ENCODE results near the gene XCL1.

Gene XCL1

DNA sequence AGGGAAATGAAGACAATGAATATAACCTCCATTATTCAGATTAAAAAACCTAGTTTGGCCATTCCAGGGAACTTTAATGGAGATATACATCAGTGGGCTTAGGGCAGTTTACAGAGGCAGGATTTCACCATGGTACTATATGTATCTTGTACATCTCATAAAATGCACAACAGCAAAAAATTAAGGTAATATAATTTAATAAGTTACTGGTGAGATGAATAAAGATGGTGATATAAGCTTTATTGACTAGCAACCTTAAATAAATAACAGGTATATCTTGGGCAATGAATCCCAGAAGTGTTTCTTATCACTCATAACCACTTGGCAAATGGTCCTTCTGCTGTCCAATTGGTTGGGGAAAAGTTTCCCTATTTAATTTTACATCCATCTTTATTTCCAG is 29.0 kb downstream of the XCL1 start:
- DNase-seq (ENCODE audit: low read depth in 2 of 2) = no peak

DNA sequence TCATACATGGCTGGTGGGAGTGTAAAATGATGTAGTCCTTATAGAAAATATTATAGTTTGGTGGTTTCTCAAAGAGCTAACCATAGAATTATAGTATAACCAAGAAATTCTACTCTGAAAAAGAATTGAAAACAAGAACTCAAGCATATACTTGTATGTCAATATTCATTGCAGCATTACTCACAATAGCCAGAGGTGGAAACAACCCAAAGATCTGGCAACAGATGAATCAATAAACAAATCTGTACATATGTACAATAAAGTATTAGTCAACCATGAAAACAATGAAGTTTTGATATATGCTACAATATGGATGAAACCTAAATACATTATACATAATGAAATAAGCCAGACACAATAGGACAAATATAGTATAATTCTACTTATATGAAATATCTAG is 29.7 kb downstream of the XCL1 start:
- DNase-seq (ENCODE audit: low read depth in 2 of 2) = no peak

DNA sequence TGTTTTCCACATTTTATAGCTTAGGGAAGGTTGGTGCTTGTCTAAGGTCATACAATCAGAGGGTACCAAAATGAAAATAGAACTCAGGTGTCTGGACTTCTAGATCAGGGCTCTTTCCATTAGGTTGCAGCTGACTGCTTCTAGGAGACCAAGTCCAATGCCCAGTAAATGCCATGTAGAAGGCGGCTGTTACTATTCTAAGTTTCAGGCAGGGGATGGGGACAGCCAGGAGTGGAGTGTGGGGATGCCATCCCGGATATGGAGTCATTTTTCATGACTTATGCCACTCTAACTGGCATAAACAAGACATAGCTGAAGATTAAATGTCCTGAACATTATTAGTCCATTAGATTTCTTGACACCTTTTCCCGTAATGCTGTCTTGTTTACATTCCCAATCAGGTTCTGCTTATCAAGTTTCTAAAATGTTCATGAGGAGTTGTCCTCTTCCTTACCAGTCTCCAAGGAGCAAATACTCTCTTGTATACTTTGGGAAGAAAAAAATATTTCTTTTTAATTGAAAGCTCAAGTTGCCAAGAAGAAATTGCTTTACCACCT is 31.5 kb downstream of the XCL1 start:
- DNase-seq (ENCODE audit: low read depth in 2 of 2) = no peak

DNA sequence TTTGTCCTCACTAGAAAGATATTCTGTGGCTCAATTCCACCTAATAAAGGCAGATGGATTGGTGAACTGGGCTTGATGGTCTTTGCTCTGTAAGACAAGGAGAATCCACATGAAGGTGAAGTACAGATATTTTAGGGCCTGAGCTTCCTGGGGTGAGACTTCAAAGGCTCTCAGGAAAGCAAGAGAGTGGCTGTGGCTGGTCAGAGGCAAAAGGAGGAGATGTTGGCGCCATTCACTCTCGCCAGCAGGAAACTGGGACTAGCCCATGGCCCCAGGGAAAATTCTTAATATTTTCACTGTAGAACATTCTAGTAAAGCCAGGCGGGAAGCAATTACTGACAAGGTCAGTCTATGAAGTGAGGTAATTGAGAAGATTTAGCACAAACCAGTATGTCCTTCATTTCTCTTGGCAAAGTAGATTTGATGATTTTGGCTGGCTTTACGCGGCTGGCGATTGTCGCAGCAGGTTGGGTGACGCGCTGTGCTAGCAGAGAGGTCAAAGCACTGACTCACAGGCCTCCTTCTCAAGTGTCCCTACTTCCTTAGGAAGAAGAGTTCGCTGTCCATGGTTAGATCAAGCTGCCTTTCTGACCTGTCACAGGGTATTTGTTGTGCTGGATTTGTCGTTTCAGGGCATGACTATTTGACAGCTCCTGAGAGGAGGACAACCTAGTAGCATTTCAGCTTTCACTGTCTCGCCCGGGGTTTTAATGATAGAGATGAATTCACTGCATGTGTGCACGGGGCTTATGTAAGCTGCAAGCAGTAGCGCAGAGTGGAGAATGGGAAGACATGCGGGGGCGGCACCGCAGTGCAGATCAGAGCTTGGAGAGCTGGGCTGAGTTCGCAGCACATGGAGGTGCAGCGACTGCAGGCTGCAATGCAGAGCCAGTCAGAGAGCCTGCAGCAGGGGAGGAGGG is 32.7 kb downstream of the XCL1 start:
- DNase-seq (ENCODE audit: low read depth in 2 of 2) = no peak

DNA sequence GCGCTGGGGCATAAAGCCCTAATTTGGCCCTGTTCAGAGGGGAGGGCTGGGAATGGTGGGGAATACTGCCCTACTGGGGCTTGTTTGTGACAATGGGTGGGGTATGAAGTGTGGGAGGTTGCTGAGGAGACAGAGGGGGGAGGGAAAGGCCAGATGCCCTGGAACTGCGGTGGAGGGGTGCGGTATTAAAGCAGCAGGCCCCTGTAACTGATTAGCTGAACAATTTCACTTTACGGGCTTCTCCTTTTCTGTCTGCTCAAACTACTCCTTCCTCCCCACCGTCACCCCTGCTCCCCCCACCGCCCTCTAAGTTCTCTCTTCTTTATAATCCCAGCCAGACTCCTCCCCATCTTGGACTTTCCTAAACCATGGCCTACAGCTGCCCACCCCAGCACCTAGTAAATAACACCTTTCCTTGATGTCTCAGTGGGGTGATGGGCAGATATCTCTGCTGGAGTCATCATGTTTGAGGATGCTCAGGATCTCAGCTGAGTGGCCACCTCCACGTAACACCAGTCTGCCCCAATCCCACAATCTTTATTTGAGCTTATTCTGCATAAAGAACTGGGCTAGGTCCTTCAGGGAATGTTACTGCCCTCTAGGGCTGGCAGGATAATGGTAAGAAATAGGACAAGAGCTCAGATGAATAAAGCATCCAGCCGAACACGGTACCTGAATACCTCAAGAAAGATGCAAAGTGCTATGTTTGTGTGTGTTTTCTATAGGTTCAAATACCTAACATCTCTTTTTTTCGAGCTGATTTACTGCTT is 33.5 kb downstream of the XCL1 start:
- no peak for DNase-seq (ENCODE audit: low read depth in 2 of 2)

DNA sequence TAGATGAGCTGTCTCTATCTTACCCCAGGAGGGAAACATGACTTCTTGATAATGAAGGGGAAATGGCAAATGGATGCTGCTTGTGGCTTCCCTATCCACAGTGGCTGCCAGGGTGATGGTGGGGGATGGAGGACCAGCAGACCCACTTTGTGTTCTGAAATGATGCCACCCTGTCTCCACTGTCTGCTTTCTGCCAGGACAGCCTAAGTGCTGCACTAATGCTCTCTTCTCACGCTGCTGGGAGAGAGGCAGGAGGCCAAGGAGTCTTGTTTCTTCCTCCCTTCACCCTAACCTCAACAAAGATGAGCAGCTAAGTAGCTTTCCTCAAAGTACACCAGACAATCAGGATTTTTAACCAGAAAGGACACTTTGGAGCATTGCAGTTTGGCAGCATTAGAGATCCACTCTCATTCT is 36.6 kb downstream of the XCL1 start:
- DNase-seq (ENCODE audit: low read depth in 2 of 2) = no peak

DNA sequence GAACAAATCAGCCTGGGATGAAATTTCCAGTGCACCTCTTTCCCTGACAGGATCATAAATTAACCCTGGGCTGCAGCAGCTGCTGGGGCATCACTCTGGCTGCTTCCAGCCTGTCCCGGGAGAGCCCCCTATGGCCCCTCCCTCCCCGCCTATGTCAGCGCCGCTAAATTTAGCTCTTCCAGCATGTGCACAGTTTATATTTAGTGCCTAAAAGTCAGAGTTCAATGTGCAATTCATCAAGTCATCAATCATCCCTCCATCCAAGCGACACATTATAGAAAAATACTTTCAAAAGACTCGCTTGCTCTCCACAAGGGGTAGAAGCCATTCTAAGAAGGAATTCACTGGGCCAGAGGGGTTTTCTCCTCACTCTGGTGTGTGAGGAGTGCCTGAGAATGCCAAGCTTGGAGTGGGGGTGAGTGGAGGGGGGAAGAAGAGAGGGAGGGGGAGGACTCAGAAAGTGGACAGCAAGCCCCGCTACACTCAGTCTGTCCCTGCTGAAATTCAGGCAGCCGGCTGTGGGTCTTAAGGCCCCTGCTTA is 37.4 kb downstream of the XCL1 start:
- no peak for DNase-seq (ENCODE audit: low read depth in 2 of 2)

DNA sequence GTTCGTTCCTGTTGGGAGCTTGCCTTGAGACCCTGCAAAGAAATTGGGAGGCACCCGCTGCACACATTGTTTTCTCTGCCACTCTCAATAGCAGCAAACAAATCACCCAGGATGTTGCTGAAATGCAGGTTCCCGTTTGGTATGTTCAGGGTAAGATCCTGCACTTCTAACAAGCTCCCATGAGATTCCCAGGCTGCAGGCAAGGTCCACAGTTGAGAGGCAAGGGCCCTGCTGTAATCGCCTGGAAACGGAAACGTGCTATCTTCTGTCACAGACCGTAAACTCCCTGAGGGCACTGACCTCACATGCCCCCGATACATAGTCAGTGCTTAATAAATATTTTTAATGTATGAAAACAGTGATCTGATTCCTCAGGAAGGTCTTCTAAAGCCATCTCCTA is 37.8 kb downstream of the XCL1 start:
- no peak for DNase-seq (ENCODE audit: low read depth in 2 of 2)

DNA sequence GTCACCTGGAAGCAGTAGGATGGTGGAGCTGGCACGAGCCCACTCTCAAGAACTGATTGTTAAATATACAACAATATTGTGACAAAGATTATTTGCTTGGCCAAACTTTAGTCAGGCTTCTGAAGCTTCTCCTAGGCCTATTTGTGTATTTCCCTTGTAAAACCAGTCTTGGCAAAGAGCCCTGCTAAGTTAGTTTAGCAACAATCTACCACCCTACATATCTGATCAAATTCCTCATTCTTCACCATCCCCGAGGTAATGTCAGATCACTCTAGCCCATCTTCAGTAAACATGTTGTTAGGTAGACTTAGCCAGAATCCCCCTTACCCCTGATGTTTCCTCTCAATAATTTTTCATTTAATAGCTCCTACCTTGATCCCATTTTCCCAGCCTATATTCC is 39.6 kb downstream of the XCL1 start:
- DNase-seq (ENCODE audit: low read depth in 2 of 2) = no peak

DNA sequence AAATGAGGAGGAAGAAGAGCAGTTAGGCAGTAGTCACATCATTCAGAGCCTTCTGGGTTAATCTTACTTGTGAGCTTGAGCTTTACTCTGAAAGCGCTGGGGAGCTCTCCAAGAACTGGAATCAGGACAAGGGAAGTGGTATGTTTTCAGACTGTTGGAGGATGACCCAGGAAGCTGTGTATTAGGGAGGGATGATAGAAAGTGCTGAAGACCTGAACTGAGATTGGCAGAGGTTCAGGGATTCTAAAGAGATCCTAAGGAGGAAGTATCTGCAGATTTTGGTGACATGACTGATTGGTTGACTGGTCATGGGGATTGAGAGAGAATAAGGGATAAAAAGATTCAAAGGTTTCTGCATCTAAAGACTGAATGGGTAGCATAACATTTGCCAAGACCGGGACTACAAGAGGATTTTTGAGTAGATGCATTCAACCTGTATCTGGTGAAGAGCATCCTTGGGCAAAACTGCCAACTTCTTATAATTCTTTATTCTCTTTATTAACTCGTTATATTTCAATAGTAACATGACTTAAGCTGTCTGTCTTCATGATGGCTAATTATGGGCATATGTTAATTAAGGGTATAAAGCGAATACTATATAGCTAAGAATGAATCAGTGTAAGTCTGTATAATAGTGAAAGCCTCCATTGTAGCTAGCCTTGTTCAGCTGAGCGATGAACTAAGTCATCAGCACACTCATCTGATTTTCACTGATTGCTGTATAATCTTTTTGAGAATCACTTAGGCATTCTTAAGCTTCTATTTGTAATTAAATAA is 41.8 kb downstream of the XCL1 start:
- DNase-seq (ENCODE audit: low read depth in 2 of 2) = no peak

DNA sequence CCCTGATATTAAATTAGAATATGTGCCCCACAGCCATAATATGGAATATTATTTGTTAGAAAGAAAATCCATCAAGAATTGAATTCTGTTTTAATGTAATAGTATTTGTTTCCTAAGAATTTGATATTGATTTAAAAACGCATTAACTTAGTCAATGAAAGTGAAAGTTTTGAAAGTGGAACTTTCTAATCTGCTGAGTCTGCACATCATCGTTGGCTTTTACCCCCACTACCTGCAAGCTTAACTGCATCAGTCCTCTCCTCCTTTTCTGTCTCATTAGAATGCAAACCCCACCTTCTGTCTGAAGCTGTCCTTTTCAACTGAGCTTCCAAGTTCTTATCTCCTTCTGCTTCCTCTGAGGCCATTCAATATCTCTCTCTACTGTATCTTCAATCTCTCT is 42.5 kb downstream of the XCL1 start:
- DNase-seq (ENCODE audit: low read depth in 2 of 2) = no peak

DNA sequence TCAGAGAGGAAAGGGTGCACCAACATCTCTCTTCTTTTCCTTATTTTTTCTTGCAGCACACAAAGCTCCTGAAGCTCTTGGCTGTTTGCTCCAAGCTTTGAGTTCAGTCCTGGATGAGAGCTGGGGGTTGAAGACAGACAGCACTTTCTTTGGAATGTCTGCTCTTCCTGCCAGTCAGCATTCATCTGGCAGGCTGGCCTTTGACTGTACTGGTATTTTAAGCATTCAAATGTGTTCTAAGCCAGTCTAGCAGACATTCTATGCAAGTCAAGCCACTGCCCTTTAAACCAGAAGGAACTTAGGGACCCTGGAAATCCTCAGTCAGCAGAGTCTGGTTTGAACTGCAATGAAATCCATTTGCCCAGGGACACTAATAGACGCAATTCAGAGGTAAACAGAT is 45.0 kb downstream of the XCL1 start:
- DNase-seq (ENCODE audit: low read depth in 2 of 2) = no peak

DNA sequence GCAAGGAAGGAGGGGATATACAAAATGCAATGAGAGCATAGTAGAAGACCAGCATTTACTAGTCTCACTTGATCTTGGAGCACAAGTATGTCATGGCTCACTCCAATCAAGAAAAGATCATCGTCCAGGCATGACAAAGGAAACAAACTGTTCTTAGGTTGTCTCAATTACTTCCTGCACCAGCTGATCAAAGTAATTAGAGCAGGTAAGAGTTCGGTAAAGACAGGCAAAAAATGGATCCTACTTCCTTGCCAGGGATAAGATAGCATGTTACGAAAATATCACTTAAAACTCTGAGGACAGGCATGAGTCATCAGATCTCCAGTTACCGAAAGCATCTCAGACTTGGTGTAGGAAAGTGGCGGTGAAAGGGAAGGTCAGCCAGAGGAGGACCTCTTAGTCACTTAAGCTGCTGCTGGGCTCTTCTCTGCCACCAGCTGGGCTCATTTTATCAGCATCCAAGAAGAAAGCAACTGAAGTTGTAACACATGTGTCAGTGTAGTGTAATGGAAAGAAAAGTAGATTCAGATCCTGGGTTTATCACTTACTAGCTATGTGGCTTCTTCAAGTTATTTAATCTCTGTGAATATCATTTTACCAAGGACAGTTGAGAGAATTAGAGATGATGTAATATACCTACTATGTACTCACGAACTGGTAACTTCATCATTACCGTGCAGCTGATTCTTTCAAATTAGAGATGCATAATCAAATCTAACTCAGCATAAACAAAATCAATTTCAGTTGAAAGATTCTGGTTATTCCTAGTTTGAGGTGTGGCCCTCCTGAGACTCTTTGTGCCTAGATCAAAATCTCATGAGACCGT is 46.8 kb downstream of the XCL1 start:
- DNase-seq (ENCODE audit: low read depth in 2 of 2) = no peak

DNA sequence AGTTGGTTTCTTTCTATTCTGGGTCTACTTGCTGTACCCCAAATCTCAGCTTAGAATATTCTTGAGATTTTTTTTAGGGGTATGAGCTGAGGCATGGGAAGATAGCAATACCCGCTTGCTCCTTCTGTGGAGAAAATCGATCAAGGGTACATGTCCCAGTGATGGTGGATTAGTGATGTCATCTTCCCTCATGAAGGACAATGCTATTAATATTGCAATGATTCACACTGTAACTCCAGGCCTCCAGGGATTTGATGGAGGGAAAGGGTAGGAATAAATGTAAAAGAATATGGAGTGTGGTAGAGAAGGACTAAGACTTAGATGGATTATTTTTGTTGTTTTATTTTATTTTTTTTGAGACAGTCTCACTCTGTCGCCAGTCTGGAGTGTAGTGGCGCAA is 47.4 kb downstream of the XCL1 start:
- DNase-seq (ENCODE audit: low read depth in 2 of 2) = no peak

DNA sequence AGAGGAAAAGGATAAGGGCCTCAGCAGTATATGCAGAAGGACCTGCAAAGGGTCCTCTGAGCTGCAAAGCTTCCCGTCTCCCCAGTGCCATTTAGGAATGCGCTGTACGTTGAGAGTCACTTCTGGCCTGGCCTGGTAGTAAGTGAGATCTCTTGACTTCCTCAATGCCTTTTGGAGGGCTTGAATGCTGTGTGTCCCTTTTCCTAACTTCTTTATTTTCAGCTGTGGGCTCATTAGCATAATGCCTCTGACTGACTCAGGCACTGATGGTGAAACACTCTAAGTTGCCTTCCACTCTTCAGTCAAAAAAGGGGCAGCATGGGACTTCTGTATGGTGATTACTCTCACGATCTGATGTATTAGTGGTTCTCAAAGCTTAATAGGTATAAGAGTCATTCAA is 49.9 kb downstream of the XCL1 start:
- DNase-seq (ENCODE audit: low read depth in 2 of 2) = no peak

DNA sequence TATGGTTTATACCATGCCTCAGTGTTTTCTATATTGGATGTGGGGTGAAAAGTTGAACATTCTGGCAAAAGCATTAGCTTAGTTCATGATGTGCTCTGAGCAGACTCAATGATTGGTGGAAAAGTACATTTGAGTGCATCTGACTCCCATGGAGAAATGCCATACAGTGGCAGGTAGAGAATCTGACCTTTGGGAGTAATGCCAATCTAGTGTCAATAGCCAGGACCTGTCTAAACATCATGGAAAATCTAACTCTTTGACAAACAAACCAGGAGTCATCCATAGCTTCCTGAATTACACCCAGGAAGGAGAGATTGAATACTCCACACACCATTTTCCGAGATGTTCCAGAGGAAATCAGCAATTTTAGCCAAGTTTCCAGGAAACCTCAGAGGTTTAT is 51.0 kb downstream of the XCL1 start:
- DNase-seq (ENCODE audit: low read depth in 2 of 2) = no peak

DNA sequence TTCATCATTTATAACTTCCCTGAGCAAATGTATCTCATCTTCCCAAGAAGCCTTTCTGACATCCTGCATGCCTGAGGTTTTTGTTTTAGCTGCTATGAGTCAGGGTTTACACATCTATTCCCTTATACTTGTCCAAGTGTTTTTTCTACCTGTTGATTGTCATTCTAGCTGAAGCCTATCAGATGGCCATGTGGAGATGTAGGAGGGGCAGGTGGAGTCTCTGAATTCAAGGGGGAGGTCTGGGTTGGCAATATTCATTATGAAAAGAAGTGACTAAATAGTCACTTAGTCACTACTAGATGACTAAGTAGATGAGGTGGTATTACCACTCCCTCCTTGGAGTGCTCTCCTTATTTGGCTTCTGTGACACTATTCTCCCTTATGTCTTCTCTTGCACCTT is 52.4 kb downstream of the XCL1 start:
- DNase-seq (ENCODE audit: low read depth in 2 of 2) = peak in 1 of 2 donors; percentile 12

DNA sequence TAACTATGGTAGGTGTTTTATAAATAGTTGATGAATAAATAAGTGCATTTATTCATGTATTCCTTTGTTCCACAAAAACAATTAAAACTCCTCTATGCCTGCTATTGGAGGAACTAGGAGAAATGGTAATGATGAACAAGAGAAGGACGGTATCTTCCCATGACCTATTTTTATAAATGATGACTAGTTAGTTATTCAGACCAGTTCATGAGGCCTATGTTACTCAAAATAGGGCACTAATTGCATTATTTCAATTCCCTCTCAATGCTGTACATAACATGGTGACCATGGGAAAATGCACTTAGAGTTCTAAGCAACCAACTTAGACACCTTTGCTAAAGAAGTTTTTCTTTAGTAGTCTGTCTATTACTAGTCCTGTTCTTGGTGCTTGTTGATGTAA is 53.1 kb downstream of the XCL1 start:
- DNase-seq (ENCODE audit: low read depth in 2 of 2) = no peak

Measured in stimulated activated CD8-positive, alpha-beta memory T cell treated with anti-CD3 and anti-CD28 coated beads, Interleukin-2, amount 100 ng/mL, for 48 hours (primary cell).